Keratinocyte (primary cell): ENCODE data around the gene TNP2.

ENCODE experiments used
- EZH2 ChIP-seq: IDR thresholded peaks from one replicate; pipeline ENCODE4 v1.6.1; 2012; ENCODE audit warnings: inconsistent platforms, mild to moderate bottlenecking, low read length, moderate library complexity
- TF ChIP-seq, protein P1 (sequence below), 3 experiments: IDR thresholded peaks in 1 of 3; conservative IDR thresholded peaks in 1 of 3; optimal IDR thresholded peaks in 1 of 3; 2 replicates in 2 of 3; 3 replicates in 1 of 3; pipeline versions ENCODE3 to v1.5.1; 2011; ENCODE audit warnings: low read length in 3 of 3, mild to moderate bottlenecking in 3 of 3, moderate library complexity in 2 of 3, control low read depth in 1 of 3, inconsistent platforms in 1 of 3; ENCODE audit not compliant: insufficient read depth in 2 of 3; ENCODE audit errors: extremely low read depth in 1 of 3

- TF ChIP-seq, protein P1, sequence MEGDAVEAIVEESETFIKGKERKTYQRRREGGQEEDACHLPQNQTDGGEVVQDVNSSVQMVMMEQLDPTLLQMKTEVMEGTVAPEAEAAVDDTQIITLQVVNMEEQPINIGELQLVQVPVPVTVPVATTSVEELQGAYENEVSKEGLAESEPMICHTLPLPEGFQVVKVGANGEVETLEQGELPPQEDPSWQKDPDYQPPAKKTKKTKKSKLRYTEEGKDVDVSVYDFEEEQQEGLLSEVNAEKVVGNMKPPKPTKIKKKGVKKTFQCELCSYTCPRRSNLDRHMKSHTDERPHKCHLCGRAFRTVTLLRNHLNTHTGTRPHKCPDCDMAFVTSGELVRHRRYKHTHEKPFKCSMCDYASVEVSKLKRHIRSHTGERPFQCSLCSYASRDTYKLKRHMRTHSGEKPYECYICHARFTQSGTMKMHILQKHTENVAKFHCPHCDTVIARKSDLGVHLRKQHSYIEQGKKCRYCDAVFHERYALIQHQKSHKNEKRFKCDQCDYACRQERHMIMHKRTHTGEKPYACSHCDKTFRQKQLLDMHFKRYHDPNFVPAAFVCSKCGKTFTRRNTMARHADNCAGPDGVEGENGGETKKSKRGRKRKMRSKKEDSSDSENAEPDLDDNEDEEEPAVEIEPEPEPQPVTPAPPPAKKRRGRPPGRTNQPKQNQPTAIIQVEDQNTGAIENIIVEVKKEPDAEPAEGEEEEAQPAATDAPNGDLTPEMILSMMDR (optimal IDR thresholded peaks at IDR 0.05 in 1 of 3, IDR thresholded peaks at IDR 0.05 in 1 of 3, conservative IDR thresholded peaks at IDR 0.05 in 1 of 3; ENCODE audit: extremely low read depth in 1 of 3, insufficient read depth in 2 of 3, low read length in 3 of 3): no peak
- no peak for TF ChIP-seq EZH2
Observed at GRCh38 chr16:11232302-11232851, 36.7 kb downstream of the TNP2 start.
